Measurements from ENCODE around the gene UNKL. TPM values are rescaled to one million over a fixed set of nuclear protein-coding genes. Genes with fewer than 3 reads are reported as not detected.

Gene UNKL
- total RNA-seq, 2 donors from 2014 or later = 22.1 to 42.8 TPM

DNA sequence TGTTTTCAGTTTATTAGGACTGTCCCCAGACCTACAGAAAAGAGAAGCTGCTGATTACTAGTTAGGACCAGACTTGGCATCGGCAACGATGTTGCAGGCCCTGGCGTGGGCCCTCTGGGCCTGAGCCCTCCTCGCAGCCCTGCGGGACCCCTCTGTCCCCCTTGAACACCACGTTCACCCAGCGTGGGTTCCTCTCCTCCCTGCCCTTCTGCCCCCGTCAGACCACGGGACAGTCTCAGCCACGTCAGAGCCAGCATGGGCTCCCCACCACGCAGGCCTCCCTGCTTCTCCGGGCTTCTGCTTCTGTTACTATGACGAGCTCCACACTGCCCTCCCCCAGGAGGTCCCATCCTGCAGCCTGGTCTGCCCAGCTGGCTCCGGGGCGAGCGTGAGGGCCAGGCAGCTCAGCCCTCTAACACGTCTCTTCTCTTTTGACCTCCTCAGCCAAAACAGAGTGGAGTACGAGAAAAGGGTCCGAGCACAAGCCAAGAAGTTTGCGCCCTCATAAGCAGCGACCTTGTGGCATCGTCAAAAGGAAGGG, 90.1 kb downstream of the UNKL start:
- ATAC-seq (ENCODE audit: insufficient number of reproducible peaks, low FRiP score, low read depth) (no peak), DNase-seq (ENCODE audit: low spot score) (no peak)
- Histone ChIP-seq H3K36me3 (peaks cover 45% of the 10 kb centered on the region), H3K27ac (no peak overlapping the region), H3K4me1 (ENCODE audit: control insufficient read depth in 1 of 2, low read depth in 2 of 2) (no peaks in the 10 kb centered on the region), H3K4me3 (no peak overlapping the region), H3K9me3 (no peaks in the 10 kb centered on the region), H3K27me3 (replicated peaks; ENCODE audit: insufficient read depth) (no peaks in the 10 kb centered on the region)
- TF ChIP-seq, protein P1, sequence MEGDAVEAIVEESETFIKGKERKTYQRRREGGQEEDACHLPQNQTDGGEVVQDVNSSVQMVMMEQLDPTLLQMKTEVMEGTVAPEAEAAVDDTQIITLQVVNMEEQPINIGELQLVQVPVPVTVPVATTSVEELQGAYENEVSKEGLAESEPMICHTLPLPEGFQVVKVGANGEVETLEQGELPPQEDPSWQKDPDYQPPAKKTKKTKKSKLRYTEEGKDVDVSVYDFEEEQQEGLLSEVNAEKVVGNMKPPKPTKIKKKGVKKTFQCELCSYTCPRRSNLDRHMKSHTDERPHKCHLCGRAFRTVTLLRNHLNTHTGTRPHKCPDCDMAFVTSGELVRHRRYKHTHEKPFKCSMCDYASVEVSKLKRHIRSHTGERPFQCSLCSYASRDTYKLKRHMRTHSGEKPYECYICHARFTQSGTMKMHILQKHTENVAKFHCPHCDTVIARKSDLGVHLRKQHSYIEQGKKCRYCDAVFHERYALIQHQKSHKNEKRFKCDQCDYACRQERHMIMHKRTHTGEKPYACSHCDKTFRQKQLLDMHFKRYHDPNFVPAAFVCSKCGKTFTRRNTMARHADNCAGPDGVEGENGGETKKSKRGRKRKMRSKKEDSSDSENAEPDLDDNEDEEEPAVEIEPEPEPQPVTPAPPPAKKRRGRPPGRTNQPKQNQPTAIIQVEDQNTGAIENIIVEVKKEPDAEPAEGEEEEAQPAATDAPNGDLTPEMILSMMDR (IDR thresholded peaks at IDR 0.05) = no peak

DNA sequence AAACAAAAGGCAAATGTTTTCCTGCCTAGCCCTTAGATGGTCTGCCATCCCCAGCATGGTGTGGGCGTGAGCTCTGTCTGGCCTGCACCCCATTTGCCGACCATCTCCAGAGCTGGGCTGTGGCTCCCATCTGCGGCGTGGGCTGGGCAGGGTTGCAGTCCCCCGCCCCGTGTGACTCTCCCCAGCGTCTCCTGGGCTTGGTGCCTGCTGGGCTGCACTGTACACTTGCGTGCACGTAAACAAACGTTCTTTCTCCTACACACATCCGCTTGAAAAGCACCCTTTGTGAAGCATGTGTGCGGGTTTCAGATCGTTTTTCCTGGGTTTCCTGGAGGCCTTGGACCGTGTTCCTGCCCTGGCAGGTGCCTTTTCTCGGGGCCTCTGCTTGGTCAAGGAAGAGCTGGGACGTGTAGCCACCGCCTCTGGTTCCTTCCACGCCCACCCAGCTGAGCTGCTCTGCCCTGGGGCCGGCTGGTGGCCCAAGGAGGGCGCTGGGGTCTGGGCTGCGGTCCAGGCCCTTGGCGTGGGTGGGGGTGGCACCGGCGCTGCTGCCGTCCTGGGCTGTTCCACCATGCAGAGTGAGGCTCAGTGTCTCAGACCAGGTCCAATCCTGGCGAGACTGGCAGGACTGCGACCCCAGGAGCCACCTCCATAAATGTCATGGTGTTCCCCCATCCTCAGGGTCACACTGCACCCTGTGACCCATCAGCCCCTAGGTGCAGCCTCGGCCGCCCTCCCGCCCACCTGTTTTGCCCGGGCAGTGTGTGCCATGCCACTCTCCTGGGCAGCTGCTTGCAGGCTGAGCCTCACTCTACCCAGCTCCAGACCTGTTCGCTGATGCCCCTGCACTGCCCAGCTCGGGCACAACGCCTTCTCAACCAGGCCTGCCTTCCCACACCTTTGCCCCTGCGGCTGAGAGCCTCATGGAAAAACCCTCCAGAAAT, 90.9 kb downstream of the UNKL start:
- no peak for DNase-seq (ENCODE audit: low spot score)
- Histone ChIP-seq H3K36me3 (peaks cover 52% of the 10 kb centered on the region), H3K27ac (no peak overlapping the region), H3K27me3 (replicated peaks; ENCODE audit: insufficient read depth) (no peaks in the 10 kb centered on the region), H3K4me1 (ENCODE audit: control insufficient read depth in 1 of 2, low read depth in 2 of 2) (no peaks in the 10 kb centered on the region), H3K9me3 (no peaks in the 10 kb centered on the region), H3K4me3 (no peak overlapping the region)
- ATAC-seq (ENCODE audit: insufficient number of reproducible peaks, low FRiP score, low read depth) = no peak
- TF ChIP-seq, protein P1 (IDR thresholded peaks at IDR 0.05) = no peak

DNA sequence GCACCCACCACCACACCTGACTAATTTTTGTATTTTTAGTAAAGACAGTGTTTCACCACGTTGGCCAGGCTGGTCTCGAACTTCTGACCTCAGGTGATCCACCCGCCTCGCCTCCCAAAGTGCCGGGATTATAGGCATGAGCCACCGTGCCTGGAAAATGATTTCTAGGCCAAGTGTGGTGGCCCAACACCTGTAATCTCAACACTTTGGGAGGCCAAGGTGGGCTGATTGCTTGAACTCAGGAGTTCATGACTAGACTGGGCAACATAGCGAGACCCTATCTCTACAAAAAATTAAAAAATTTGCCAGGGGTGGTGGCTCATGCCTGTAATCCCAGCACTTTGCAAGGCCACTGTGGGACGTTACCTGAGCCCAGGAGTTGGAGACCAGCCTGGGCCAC, 92.1 kb downstream of the UNKL start:
- ATAC-seq (ENCODE audit: insufficient number of reproducible peaks, low FRiP score, low read depth) (no peak), DNase-seq (ENCODE audit: low spot score) (no peak)
- H3K27me3 ChIP-seq (replicated peaks; ENCODE audit: insufficient read depth) = no peaks in the 10 kb centered on the region
- H3K4me3 ChIP-seq = no peak overlapping the region
- TF ChIP-seq, protein P1 (IDR thresholded peaks at IDR 0.05) = no peak
- no peaks in the 10 kb centered on the region for H3K9me3 ChIP-seq
- no peaks in the 10 kb centered on the region for H3K4me1 ChIP-seq (ENCODE audit: control insufficient read depth in 1 of 2, low read depth in 2 of 2)
- H3K27ac ChIP-seq = no peak overlapping the region
- H3K36me3 ChIP-seq = peaks cover 64% of the 10 kb centered on the region

DNA sequence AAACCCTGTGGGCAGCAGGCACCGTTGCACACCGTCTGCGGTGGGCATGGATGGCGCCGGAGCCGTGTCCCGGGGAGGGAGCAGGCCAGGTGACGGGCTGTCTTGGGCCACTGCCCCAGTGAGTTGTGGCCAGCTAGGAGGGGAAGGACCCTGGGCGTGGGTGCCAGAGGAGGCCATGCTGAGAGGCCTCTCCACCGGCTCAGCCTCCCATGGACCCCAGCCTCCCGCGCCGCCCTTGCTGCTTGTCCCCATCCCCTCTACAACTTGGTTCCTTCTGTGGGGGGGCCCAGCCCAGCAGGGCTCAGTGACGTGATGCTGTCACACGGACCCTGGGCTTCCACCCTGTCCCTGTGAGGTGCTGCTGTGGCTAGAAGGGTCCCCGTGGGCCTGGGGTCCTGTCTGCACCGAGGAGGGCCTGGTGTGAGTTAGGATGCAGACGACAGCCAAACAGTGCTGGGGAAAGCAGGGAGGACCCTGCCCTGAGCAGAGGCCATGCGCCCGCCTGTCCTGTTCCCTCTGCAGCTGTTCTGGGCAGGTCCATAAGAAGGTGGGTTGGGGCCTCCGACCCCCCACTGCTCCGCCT, 93.8 kb downstream of the UNKL start:
- DNase-seq (ENCODE audit: low spot score) (no peak), ATAC-seq (ENCODE audit: insufficient number of reproducible peaks, low FRiP score, low read depth) (no peak)
- Histone ChIP-seq H3K9me3 (no peaks in the 10 kb centered on the region), H3K27me3 (replicated peaks; ENCODE audit: insufficient read depth) (no peaks in the 10 kb centered on the region), H3K36me3 (peaks cover 80% of the 10 kb centered on the region), H3K27ac (no peak overlapping the region), H3K4me3 (no peak overlapping the region), H3K4me1 (ENCODE audit: control insufficient read depth in 1 of 2, low read depth in 2 of 2) (no peaks in the 10 kb centered on the region)
- TF ChIP-seq, protein P1 (IDR thresholded peaks at IDR 0.05) = no peak

DNA sequence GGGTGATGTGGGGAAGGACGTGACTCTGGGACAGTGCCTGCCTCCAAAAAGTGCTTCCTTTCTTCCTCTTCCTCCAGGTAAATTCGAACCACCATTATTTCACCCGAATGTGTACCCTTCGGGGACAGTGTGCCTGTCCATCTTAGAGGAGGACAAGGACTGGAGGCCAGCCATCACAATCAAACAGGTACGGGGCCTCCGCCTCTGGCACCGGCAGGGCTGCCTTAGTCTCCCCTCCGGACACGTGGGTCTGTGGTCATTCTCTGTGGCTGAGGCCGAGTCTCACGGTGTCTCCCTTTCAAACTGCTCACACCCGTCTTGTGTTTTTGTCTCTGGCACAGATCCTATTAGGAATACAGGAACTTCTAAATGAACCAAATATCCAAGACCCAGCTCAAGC, 94.4 kb downstream of the UNKL start:
- DNase-seq (ENCODE audit: low spot score) (no peak), ATAC-seq (ENCODE audit: insufficient number of reproducible peaks, low FRiP score, low read depth) (no peak)
- Histone ChIP-seq H3K9me3 (no peaks in the 10 kb centered on the region), H3K4me1 (ENCODE audit: control insufficient read depth in 1 of 2, low read depth in 2 of 2) (no peaks in the 10 kb centered on the region), H3K27me3 (replicated peaks; ENCODE audit: insufficient read depth) (no peaks in the 10 kb centered on the region), H3K27ac (no peak overlapping the region), H3K36me3 (peaks cover 83% of the 10 kb centered on the region), H3K4me3 (no peak overlapping the region)
- TF ChIP-seq, protein P1 (IDR thresholded peaks at IDR 0.05) = no peak

All from thoracic aorta (tissue), 2 donors.